NCI-H2227 treated with DMSO at 0.1 percent for 48 hours (cell line): ENCODE measurements around the gene DPH6.
"Not testable (repeated sequence)": the region's sequence is repeated elsewhere in the genome, so short reads cannot be mapped to it uniquely, and the experiment has no call there.

Source experiments
- DNase-seq: peaks from one replicate; lab custom pipeline; 2025; lab: John Stamatoyannopoulos, UW

The DPH6 gene

GRCh38 chr15:35437157-35437556, 108.8 kb downstream of the DPH6 start:
- no peak for DNase-seq

DNA sequence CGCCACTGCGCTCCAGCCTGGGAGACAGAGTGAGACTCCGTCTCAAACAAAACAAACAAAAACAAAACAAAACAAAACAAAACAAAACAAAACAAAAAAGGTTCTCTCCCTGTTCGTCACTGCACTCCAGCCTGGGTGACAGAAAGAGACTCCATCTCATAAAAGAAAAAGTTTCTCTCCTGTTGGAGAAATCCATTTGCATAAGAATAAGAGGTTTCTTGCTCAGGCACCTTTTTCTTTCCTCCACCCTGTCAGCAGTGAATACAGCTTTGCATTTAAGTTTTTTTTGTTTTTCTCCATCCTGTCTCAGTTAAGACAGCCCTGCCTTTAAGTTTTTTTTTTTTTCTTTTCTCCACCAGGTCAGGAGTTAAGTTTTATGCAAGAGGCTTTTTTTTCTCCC, 109.5 kb downstream of the DPH6 start:
- no peak for DNase-seq

GRCh38 chr15:35431281-35431680, 114.7 kb downstream of the DPH6 start:
- DNase-seq = no peak

- no peak for DNase-seq
Measured at GRCh38 chr15:35430301-35430700, 115.7 kb downstream of the DPH6 start.

DNA sequence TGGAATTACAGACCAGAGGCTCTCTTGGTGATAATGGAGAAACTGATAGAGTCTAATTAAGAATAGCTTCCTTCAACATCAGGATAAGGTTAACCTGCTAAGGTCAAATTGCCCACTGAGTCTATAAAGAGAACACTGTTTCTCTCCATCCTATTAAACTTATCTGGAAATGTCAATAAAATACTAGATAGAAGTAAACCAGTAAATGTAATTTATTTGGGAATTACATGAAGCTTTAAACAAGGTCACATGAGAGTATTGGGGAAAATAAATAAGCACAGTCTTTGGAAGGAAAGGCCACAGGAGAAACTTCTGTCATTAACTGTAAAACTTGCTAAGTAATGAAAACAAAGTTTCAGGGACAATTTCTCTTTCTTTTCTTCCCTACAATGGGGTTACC, 118.5 kb downstream of the DPH6 start:
- DNase-seq = no peak

DNA sequence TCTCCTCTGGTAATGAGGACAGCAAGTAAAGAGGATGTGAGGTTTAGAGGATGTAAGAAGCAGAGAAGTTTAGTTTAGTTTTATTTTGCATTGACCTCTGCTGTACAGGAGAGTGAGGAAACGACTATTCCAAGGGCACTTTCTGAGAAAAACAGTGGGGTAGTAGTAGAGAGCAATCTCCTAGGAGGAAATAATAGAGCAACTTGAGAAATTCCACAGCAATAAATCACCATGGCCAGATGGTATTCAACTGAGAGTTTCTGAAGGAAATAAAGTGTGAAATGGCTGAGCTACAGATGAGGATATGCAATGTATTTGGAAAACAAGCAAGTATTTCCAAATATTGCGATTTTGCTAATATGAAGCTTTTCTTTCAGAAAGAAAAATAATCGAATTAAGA, 118.9 kb downstream of the DPH6 start:
- no peak for DNase-seq

- DNase-seq = no peak
Measured at GRCh38 chr15:35410775-35411174, 135.2 kb downstream of the DPH6 start.

DNA sequence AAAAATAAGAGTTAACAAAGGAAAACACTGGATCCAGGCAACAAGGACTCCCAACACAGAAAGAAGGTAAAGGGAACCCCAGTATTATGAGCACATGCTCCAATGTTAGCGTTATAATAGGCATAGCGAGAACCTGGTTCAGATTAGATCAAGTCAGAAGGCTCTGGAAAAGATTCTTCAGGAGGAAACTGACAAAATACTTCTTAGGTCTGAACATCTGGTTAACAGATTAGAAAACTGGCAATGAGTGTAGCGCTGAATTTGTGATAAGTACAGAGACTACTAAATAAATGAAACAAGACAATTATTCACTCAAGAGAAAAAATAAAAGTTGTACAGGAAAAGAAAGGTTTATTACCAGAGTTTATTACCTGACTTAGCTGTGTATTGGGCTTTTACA, 146.1 kb downstream of the DPH6 start:
- DNase-seq = no peak

- no peak for DNase-seq
Measured at GRCh38 chr15:35397027-35397426, 148.9 kb downstream of the DPH6 start.

DNA sequence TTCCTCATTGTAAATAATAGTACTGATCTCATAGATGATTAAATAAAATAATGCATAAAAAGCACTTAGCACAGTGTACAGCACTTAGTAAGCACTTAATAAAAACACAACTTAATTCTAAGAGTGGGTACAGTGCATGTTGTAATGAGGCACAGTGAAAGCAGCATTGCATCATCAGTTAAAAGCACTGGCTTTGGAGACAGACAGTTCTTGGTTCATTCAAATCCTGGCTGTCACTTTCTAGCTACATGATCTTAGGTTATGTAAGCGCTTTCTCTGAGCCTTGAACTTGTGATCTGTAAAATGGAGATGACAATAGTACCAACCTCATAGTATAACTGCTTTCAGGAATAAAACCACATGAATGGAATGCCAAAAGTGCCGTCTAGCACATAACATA, 151.5 kb downstream of the DPH6 start:
- no peak for DNase-seq

DNA sequence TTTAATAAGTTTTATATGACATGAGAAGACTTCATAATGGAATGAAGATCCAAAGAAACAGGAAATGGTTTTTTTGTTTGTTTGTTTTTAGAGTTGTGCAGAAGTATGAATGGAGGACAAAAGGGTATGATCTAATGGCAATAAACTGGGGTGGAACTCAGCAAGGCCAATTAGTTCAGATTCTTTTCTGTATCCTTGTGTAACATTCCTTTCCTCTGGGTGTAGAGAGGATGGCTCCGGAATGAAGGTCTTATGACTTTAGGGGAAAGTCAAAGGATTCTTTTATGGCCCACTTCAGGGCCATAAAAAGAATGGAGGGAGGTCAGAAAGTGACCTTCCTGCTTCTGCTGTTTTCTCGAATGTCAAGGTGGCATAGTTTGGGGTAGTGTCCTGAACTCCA, 152.6 kb downstream of the DPH6 start:
- no peak for DNase-seq

- not testable (repeated sequence) for DNase-seq
Measured at GRCh38 chr15:35391408-35391984, 154.5 kb downstream of the DPH6 start.

DNA sequence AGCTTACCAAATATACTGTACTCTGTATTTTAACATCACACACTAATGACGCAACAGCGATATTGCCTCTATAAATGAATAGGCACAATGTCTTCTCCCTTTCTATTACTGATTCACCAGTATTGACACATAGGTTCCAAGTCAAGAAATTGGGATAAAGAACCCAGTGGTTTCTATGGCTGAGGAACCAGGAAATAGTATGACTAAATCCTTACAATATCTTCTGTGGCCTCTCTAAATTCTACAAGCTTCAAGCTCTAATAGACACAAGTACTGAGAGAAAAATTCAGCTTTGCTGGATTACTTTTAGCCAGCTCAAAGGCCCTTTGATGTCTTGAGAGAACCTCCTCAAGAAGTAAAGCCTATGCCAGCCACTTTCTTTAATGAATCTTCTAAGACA, 162.5 kb downstream of the DPH6 start:
- DNase-seq = no peak

- no peak for DNase-seq
Measured at GRCh38 chr15:35381328-35381727, 164.6 kb downstream of the DPH6 start.

DNA sequence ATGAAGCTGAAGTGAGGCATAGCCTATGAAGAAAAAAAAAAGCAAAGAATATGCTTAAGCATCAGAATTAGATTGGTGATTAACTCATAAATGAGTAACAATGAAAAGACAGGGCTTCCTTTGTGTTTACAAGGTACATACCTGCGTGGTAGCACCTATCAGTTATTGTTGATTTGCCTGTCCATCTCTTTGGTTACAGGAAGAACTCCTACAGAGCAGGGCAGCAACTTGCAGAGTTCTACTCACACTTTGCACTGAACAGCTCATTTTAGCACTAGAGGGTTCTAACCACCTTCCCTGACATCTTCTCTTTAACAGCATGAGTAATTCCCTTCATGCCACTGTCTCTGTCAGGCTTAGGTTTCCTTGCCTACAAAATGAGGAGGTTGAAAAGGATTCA, 166.0 kb downstream of the DPH6 start:
- DNase-seq = no peak

DNA sequence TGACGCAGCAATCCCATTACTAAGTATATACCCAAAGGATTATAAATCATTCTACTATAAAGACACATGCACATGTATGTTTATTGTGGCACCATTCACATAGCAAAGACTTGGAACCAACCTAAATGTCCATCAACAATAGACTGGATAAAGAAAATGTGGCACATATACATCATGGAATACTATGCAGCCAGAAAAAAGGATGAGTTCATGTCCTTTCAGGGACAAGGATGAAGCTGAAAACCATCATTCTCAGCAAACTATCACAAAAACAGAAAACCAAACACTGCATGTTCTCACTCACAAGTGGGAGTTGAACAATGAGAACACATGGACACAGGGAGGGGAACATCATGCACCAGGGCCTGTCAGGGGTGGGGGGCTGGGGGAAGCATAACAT, 167.5 kb downstream of the DPH6 start:
- not testable (repeated sequence) for DNase-seq

DNA sequence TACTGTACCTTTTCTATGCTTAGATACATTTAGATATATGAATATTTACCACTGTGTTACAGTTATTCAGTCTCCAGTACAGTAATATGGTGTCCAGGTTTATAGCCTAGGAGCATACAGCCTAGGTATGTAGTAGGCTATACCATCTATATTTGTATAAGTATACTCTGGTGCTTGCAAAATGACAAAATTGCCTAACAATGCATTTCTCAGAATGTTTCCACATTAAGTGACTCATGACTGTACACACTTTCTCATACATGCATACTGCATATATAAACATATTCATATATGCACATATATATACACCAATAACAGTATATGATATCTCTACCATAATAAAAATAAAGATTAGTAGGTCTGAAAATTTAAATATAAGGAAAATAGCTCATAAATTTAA, 169.3 kb downstream of the DPH6 start:
- no peak for DNase-seq

GRCh38 chr15:35374661-35375060, 171.3 kb downstream of the DPH6 start:
- DNase-seq = no peak

DNA sequence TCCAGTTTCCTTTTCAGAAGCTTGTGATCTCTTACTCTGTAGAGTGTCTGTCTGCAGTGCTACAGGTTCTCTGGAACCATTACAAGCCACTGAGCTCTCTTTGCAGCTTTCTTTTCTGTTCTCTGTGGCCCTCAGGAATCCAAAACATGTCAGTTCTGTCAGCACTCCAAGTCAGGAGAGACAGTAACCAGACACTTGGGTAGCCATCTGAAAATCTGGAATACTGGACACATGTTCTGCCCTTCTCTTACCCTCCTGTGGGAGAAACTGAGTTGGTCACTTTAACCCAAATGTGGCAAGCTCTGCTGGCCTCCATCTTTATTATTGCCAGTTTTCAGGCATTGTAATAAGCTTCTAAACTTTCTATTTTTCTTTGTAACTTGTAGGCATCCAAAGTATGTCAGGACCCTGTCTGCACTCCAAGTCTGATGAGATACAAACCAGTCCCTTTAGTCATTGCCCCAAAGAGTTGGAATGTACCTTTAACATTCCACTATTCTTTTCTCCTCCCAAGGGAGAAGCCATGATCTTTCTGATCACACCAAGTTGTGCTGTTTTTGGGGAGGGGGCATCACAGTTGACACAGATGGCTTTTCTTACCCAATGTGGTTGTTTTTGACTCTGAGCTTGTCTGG, 183.7 kb downstream of the DPH6 start:
- no peak for DNase-seq

GRCh38 chr15:35358824-35359223, 187.1 kb downstream of the DPH6 start:
- no peak for DNase-seq

GRCh38 chr15:35351059-35351458, 194.9 kb downstream of the DPH6 start:
- DNase-seq = no peak

- no peak for DNase-seq
Measured at GRCh38 chr15:35349916-35350315, 196.0 kb downstream of the DPH6 start.

- DNase-seq = no peak
Measured at GRCh38 chr15:35330916-35331315, 215.0 kb downstream of the DPH6 start.

DNA sequence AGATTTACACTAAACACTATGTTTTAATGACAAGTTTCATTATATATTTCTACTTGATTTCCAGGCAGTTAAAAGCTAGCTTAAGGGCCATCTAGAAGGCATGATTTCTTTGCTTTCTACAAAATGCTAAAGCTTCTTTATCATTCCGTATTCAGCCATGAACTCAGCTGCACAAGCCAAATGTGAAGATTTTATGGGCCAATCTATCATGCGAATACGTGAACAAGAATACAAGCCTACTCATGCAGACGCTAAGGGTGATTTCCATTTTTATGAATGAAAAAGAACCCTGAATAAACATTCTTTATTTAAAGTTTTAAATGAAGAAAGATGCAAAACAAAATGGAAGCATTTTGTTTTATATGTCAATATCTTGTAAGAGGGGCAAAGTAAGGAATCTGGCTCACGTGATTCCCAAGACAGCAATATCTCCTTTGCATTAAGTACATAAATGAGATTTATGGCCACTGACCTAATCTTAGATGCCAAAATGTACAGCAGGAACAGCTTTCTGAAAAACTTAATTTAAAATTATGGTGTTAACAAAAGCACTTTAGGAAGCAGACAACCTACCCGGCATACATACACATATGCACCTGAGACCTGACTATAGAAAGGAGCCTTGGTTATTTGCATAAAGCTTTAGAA, 215.8 kb downstream of the DPH6 start:
- no peak for DNase-seq
